Measurements from ENCODE around the gene DTX3.

DNA sequence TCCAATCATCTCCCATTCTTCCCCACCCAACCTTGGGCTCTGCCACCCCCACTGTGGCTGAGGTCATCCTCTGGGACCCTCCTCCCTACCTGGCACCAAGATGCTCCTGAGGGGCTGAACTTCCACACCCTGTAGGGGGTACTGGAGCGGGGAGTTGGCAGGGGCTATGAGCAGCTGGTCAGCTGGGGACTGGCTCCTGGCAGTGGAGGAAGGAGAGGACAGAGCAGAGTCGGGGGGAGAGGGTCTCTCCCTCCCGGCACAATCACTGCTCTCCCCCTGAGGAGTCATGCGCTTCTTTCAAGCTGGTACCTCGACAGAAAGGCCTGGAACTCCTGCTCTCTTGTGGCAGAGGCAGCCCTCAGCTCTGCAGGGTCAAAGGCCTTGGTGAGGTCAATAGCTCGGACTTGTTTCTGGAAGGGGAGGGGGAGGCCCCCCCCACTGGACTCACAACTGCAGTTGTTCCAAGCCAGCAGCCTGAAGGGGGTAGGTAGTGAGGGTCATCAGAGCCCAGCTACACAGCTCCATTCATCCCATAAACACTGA lies 26.3 kb downstream of the DTX3 start:
- TF ChIP-seq CTCF (IDR thresholded peaks at IDR 0.05) (no peak), EZH2 (IDR thresholded peaks at IDR 0.05) (no peak), EZH2phosphoT487 (IDR thresholded peaks at IDR 0.05) (no peak)
